NCI-H1436 (cell line): Measurements from ENCODE around the gene SFTPA2.
"Not testable (repeated sequence)": the region's sequence is repeated elsewhere in the genome, so short reads cannot be mapped to it uniquely, and the experiment has no call there.

Experiments
- DNase-seq: peaks from one replicate; lab custom pipeline; 2025; lab: John Stamatoyannopoulos, UW

SFTPA2 gene

GRCh38 chr10:79509934-79510508 lies 50.2 kb downstream of the SFTPA2 start:
- DNase-seq: not testable (repeated sequence)

- DNase-seq: not testable (repeated sequence)
Observed at GRCh38 chr10:79509306-79509933, 50.8 kb downstream of the SFTPA2 start.

GRCh38 chr10:79508245-79508644 lies 52.0 kb downstream of the SFTPA2 start:
- DNase-seq: not testable (repeated sequence)

- no peak for DNase-seq
Observed at GRCh38 chr10:79507440-79508167, 52.6 kb downstream of the SFTPA2 start.
